HepG2 (cell line): ENCODE results near the gene POFUT2. TPM values are rescaled to one million over a fixed set of nuclear protein-coding genes. Genes with fewer than 3 reads are reported as not detected.

Experiments used
- BRD4 ChIP-seq: sonication (generic); formaldehyde crosslinking; IDR thresholded peaks from 2 replicates; pipeline ENCODE4 v1.4.0; 2020; ENCODE audit warnings: missing genetic modification reagents
- KDM5B ChIP-seq: sonication (generic); formaldehyde crosslinking; IDR thresholded peaks from 2 replicates; pipeline ENCODE4 v1.4.0; 2020; ENCODE audit warnings: missing genetic modification reagents, mild to moderate bottlenecking, borderline replicate concordance
- MEIS1 ChIP-seq: sonication (generic); formaldehyde crosslinking; IDR thresholded peaks from 2 replicates; pipeline ENCODE4 v1.9.0; 2021; ENCODE audit warnings: mild to moderate bottlenecking, missing genetic modification reagents, moderate library complexity, borderline replicate concordance
- SKIL ChIP-seq: sonication (generic); formaldehyde crosslinking; IDR thresholded peaks from 2 replicates; pipeline ENCODE4 v1.8.0; 2022; ENCODE audit warnings: missing genetic modification reagents, mild to moderate bottlenecking, moderate library complexity, borderline replicate concordance
- SNRNP70 ChIP-seq: fragments of 200-400 bp; formaldehyde crosslinking; IDR thresholded peaks from 2 replicates; pipeline ENCODE4 v1.6.1; 2017; ENCODE audit warnings: mild to moderate bottlenecking, low read depth, low read length, moderate library complexity
- SRY ChIP-seq: sonication (generic); formaldehyde crosslinking; IDR thresholded peaks from 2 replicates; pipeline ENCODE4 v1.8.0; 2022; ENCODE audit warnings: mild to moderate bottlenecking, missing genetic modification reagents
- ZBTB43 ChIP-seq: sonication (generic); formaldehyde crosslinking; conservative IDR thresholded peaks from 2 replicates; pipeline ENCODE4 v1.4.0; 2020; ENCODE audit warnings: missing genetic modification reagents
- ZNF17 ChIP-seq: sonication (generic); formaldehyde crosslinking; IDR thresholded peaks from 2 replicates; pipeline ENCODE4 v1.5.0; 2020; ENCODE audit warnings: mild to moderate bottlenecking, missing genetic modification reagents
- ZNF253 ChIP-seq: sonication (generic); formaldehyde crosslinking; IDR thresholded peaks from 2 replicates; pipeline ENCODE4 v1.8.0; 2022; ENCODE audit warnings: mild to moderate bottlenecking, missing genetic modification reagents, borderline replicate concordance
- ZZZ3 ChIP-seq: sonication (generic); formaldehyde crosslinking; IDR thresholded peaks from 2 replicates; pipeline ENCODE4 v1.4.0; 2020; ENCODE audit warnings: missing genetic modification reagents, mild to moderate bottlenecking, borderline replicate concordance
- polyA plus RNA-seq, 8 experiments: library from polyadenylated mRNA; depleted of rRNA in 3 of 8; stranded (reverse) in 7 of 8; unstranded in 1 of 8; fragments of >200 nt; fragmentation: Illumina TruSeq in 4 of 8; extraction: Trizol in 4 of 8; gene quantifications; 2 replicates each; pipeline versions ENCODE4 v1.2.1 to v1.2.3, GENCODE V29; 2011 to 2016; ENCODE audit warnings: low read depth in 4 of 8, missing spikeins in 1 of 8, mixed read lengths in 1 of 8; ENCODE audit not compliant: insufficient read depth in 1 of 8
- total RNA-seq, 5 experiments: library from RNA; depleted of rRNA; stranded (reverse); fragments of >200 nt; fragmentation: Illumina TruSeq; extraction: Trizol; gene quantifications; 2 replicates each; pipeline ENCODE4 v1.2.3, GENCODE V29; 2016; ENCODE audit warnings: low read depth in 1 of 5
- TF ChIP-seq, protein P1 (sequence below), 2 experiments: sonication (generic) in 1 of 2; formaldehyde crosslinking in 1 of 2; IDR thresholded peaks; 2 replicates each; pipeline versions ENCODE4 v1.6.1 to v1.9.0; 2014 to 2022; ENCODE audit warnings: antibody characterized with exemption in 1 of 2, borderline replicate concordance in 1 of 2, inconsistent platforms in 1 of 2, low read depth in 1 of 2, missing genetic modification reagents in 1 of 2
- TF ChIP-seq, protein P2 (sequence below), 2 experiments: fragments of 450-650 bp in 1 of 2; sonication (generic) in 1 of 2; formaldehyde crosslinking; IDR thresholded peaks; 2 replicates each; pipeline versions ENCODE4 v1.5.0 to v1.8.0; 2020 to 2022; ENCODE audit warnings: mild to moderate bottlenecking in 1 of 2, missing genetic modification reagents in 1 of 2
- TF ChIP-seq, protein P3 (sequence below): sonication (generic); formaldehyde crosslinking; IDR thresholded peaks from 2 replicates; pipeline ENCODE4 v1.4.0; 2020; ENCODE audit warnings: missing genetic modification reagents

POFUT2 gene
- total and polyA plus RNA-seq, 2 of the 13 experiments (the other 11 are each of a cell fraction or from before 2014, with no cell fraction given) = 22.8 to 24.0 TPM

DNA sequence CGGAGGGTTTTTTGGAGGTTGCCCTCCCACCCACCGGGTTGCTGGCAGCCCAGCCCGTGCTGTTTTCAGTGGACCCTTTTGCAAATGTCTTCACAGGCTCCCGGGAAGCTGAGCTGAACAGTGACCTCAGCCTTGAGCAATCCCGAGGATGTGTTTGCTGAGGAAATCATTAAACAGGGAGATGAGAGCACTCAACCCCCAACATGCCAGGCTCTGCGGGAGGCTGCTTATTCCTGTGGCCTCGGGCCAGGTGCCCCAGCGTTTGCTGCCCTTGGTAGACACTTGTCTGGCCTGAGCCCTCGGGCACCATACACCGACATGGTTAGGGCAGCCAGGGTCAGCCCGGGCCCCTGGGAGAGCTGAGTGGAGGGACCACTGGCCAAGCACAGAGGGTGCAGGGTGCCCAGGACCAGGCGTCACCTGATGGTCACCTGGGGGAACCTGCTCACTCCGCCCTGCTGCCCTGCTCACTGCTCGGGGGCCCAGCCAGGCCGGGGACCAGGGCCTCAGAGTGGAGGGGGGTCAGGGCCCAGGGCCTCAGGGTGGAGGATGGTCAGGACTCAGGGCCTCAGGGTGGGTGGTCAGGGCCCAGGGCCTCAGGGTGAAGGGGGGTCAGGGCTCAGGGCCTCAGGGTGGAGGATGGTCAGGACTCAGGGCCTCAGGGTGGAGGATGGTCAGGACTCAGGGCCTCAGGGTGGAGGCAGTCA lies 42.5 kb upstream of the POFUT2 start (continued):
- TF ChIP-seq, protein P1, sequence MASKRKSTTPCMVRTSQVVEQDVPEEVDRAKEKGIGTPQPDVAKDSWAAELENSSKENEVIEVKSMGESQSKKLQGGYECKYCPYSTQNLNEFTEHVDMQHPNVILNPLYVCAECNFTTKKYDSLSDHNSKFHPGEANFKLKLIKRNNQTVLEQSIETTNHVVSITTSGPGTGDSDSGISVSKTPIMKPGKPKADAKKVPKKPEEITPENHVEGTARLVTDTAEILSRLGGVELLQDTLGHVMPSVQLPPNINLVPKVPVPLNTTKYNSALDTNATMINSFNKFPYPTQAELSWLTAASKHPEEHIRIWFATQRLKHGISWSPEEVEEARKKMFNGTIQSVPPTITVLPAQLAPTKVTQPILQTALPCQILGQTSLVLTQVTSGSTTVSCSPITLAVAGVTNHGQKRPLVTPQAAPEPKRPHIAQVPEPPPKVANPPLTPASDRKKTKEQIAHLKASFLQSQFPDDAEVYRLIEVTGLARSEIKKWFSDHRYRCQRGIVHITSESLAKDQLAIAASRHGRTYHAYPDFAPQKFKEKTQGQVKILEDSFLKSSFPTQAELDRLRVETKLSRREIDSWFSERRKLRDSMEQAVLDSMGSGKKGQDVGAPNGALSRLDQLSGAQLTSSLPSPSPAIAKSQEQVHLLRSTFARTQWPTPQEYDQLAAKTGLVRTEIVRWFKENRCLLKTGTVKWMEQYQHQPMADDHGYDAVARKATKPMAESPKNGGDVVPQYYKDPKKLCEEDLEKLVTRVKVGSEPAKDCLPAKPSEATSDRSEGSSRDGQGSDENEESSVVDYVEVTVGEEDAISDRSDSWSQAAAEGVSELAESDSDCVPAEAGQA (IDR thresholded peaks at IDR 0.05; ENCODE audit: low read depth) = no peak; the same call in 1 of the 2 replicates
- TF ChIP-seq, protein P1 (CRISPR knock-in tag; IDR thresholded peaks at IDR 0.05; ENCODE audit: borderline replicate concordance) = no peak
- no peak for TF ChIP-seq SKIL
- TF ChIP-seq, protein P2, sequence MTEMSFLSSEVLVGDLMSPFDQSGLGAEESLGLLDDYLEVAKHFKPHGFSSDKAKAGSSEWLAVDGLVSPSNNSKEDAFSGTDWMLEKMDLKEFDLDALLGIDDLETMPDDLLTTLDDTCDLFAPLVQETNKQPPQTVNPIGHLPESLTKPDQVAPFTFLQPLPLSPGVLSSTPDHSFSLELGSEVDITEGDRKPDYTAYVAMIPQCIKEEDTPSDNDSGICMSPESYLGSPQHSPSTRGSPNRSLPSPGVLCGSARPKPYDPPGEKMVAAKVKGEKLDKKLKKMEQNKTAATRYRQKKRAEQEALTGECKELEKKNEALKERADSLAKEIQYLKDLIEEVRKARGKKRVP (CRISPR knock-in tag; IDR thresholded peaks at IDR 0.05) = no peak
- no peak for TF ChIP-seq KDM5B (CRISPR knock-in tag)
- TF ChIP-seq ZNF17 (CRISPR knock-in tag) = no peak
- no peak for TF ChIP-seq ZBTB43 (CRISPR knock-in tag)
- TF ChIP-seq MEIS1 (CRISPR knock-in tag) = peak; percentile 23; the same call in 1 of the 2 replicates
- TF ChIP-seq SNRNP70 = no peak
- TF ChIP-seq, protein P3, sequence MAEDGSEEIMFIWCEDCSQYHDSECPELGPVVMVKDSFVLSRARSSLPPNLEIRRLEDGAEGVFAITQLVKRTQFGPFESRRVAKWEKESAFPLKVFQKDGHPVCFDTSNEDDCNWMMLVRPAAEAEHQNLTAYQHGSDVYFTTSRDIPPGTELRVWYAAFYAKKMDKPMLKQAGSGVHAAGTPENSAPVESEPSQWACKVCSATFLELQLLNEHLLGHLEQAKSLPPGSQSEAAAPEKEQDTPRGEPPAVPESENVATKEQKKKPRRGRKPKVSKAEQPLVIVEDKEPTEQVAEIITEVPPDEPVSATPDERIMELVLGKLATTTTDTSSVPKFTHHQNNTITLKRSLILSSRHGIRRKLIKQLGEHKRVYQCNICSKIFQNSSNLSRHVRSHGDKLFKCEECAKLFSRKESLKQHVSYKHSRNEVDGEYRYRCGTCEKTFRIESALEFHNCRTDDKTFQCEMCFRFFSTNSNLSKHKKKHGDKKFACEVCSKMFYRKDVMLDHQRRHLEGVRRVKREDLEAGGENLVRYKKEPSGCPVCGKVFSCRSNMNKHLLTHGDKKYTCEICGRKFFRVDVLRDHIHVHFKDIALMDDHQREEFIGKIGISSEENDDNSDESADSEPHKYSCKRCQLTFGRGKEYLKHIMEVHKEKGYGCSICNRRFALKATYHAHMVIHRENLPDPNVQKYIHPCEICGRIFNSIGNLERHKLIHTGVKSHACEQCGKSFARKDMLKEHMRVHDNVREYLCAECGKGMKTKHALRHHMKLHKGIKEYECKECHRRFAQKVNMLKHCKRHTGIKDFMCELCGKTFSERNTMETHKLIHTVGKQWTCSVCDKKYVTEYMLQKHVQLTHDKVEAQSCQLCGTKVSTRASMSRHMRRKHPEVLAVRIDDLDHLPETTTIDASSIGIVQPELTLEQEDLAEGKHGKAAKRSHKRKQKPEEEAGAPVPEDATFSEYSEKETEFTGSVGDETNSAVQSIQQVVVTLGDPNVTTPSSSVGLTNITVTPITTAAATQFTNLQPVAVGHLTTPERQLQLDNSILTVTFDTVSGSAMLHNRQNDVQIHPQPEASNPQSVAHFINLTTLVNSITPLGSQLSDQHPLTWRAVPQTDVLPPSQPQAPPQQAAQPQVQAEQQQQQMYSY = no peak
- no peak for TF ChIP-seq ZNF253 (CRISPR knock-in tag)
- no peak for TF ChIP-seq SRY
- no peak for TF ChIP-seq BRD4 (CRISPR knock-in tag)
- TF ChIP-seq ZZZ3 (CRISPR knock-in tag) = no peak
